ENCODE results near the gene HDDC3.

The HDDC3 gene

DNA sequence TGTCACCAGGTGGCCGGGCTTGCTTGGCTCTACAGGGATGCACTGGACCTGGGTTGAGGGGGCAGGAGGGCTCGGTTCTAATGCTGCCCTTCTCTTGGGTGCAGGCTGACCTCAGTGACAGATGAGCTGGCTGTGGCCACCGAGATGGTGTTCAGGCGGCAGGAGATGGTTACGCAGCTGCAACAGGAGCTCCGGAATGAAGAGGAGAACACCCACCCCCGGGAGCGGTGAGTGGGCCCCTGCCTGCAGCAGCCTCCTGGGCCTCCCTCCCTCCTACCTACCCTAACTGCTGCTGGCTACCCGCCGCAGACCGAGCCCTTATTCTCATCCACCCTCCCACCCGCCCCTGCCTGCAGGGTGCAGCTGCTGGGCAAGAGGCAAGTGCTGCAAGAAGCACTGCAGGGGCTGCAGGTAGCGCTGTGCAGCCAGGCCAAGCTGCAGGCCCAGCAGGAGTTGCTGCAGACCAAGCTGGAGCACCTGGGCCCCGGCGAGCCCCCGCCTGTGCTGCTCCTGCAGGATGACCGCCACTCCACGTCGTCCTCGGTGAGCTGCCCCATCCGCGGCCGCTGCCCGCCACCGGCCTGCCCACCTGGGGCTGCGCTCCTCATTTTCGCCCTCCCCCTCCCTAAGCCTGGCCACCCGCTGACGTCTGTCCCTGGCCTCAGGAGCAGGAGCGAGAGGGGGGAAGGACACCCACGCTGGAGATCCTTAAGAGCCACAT is 42.5 kb downstream of the HDDC3 start:
- no peak for DNase-seq

- DNase-seq, result no peak
Observed at GRCh38 chr15:90889313-90889730, 43.0 kb downstream of the HDDC3 start.

- no peak for DNase-seq
Observed at GRCh38 chr15:90887037-90887481, 45.3 kb downstream of the HDDC3 start.

GRCh38 chr15:90886291-90886614 is 46.1 kb downstream of the HDDC3 start:
- no peak for DNase-seq

DNA sequence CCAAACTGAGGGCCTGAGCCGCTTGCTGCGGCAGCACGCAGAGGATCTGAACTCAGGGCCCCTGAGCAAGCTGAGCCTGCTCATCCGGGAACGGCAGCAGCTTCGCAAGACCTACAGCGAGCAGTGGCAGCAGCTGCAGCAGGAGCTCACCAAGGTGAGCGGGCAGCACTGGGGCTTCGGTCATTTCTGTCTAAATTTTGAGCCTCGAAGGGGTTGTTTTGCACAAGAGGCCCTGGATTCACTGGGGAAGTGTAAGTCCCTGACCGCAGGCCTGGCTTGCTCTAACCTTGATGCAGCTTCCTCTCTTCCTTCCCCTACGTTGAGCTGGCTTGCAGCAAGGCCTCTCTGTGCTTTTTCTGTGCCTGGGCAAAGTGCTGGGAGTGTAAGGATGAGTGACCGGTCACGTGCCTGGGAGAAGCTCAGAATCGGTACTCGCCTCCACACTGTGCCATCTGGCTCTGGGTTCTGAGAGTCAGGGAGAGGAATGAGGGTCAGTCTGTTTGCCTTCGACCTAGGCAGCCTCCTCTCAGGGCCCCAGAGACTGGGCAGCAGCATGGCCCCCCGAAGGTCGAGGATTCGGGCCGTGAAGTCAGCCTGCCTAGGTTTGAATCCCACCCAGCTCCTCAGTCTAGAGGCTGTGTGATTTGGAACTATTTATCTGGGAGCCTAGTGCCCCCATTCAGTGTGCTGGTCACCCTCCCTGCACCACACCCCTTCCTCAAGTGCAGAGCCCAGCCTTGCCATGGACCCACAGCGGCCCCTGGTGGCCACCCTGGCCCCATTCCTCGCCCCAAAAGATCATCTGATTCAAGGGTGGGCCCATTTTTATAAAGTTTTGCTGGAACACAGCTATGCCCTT is 46.7 kb downstream of the HDDC3 start:
- DNase-seq, result peak; percentile 88 to 92

- DNase-seq, result no peak
Observed at GRCh38 chr15:90884719-90885431, 47.5 kb downstream of the HDDC3 start.

- DNase-seq, result peak; percentile 82 to 84
Observed at GRCh38 chr15:90883976-90884718, 48.2 kb downstream of the HDDC3 start, which contains the start of gene FES. Gene FES, plus strand, starts transcription at chr15:90884504. Its CDS starts 542 bp downstream, at chr15:90885046.

DNA sequence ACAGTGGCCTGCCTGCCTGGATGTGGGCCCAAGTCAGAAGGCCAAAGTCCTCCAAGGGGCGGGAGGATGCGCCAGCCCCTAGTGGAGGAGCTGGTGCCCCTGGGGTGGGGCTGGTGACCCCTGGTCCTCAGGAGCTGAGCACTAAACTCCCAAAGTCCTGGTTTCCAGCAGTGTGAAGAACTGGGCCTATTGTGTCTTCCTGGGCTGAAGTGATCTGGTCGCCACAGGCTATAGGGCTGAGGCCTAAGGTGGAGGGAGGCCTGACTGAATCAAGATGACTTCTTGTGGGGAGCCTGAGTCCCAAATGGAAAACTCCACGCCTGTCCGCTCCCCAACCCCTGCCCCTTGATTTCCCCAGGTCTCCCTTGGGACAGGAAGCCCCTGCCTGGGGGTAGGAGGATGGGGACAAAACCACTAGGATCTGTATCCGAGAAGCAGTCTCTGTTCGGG is 48.8 kb downstream of the HDDC3 start:
- no peak for DNase-seq

DNA sequence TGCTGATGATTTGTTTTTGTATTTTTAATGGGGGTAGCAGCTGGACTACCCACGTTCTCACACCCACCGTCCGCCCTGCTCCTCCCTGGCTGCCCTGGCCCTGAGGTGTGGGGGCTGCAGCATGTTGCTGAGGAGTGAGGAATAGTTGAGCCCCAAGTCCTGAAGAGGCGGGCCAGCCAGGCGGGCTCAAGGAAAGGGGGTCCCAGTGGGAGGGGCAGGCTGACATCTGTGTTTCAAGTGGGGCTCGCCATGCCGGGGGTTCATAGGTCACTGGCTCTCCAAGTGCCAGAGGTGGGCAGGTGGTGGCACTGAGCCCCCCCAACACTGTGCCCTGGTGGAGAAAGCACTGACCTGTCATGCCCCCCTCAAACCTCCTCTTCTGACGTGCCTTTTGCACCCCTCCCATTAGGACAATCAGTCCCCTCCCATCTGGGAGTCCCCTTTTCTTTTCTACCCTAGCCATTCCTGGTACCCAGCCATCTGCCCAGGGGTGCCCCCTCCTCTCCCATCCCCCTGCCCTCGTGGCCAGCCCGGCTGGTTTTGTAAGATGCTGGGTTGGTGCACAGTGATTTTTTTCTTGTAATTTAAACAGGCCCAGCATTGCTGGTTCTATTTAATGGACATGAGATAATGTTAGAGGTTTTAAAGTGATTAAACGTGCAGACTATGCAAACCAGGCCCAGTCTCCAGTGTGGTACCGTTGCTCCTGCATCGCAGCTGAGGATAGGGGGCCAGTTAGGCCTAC is 49.4 kb downstream of the HDDC3 start:
- no peak for DNase-seq

GRCh38 chr15:90881978-90882721 is 50.2 kb downstream of the HDDC3 start:
- no peak for DNase-seq

- no peak for DNase-seq
Observed at GRCh38 chr15:90881181-90881977, 51.0 kb downstream of the HDDC3 start.

GRCh38 chr15:90880381-90881145 is 51.8 kb downstream of the HDDC3 start:
- no peak for DNase-seq

Data from inflammatory macrophage (primary cell).